ENCODE results near the gene CXCL6. TPM values are rescaled to one million over a fixed set of nuclear protein-coding genes. Genes with fewer than 3 reads are reported as not detected.

Gene CXCL6
- total RNA-seq: not detected

GRCh38 chr4:73836373-73837279, at the start of gene CXCL6:
CXCL6 (plus strand) TSS chr4:73836678; CDS start chr4:73836751, 73 bp downstream.
- peaks cover 0 to 2% of the 10 kb centered on the region in 2 donors for H3K4me1 ChIP-seq
- no peaks in the 10 kb centered on the region for H3K36me3 ChIP-seq
- no peak for TF ChIP-seq CTCF (IDR thresholded peaks at IDR 0.05)
- intact Hi-C loops (cut with DNase I): no loop called here
- DNase-seq (ENCODE audit: low spot score in 2 of 2): no peak
- no peaks in the 10 kb centered on the region for H3K27me3 ChIP-seq
- no peak within 1 kb of the TSS for H3K27ac ChIP-seq
- peak within 1 kb of the TSS; percentile 39 to 49 for H3K4me3 ChIP-seq
- H3K9me3 ChIP-seq: no peaks in the 10 kb centered on the region

DNA sequence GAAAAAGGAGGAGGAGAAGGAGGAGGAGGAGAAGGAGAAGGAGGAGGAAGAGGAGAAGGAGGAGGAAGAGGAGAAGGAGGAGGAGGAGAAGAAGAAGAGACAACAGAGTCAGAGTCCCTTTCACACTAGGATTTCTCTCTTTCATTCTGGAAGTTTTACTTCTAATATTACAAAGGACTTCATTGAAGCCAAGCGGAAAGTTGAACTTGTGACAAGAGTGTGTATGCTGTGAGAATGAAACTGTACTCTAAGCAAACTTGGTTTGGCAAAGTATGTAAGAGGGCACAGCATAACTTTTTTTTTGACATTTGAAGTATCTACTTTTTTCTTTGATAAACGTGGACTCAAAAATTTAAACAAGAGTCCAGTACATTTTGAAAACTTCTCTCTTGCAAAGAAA, 48.1 kb upstream of the CXCL6 start:
- intact Hi-C loops (cut with DNase I): no loop called here

DNA sequence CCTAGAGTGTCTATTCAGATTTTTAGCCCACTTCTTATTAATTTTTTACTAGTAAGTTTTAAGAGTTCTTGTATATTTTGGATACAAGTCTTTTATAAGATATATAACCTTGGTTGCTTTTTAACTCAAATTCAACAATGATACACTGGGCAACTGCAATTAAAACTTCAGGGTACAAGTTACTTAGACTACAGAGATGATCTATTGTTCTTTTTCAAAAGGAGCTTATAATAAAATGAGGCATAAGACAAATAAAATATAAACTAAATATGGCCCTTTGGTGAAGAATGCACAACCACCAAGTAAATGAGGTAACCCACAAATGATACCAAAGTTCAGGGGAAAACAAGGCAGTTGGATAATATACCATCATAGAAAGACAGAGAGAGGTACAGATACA, 37.6 kb upstream of the CXCL6 start:
- no peaks in the 10 kb centered on the region for H3K36me3 ChIP-seq
- no peaks in the 10 kb centered on the region for H3K4me1 ChIP-seq
- no peak overlapping the region for H3K27ac ChIP-seq
- DNase-seq (ENCODE audit: low spot score in 2 of 2): no peak
- TF ChIP-seq CTCF (IDR thresholded peaks at IDR 0.05): no peak
- H3K9me3 ChIP-seq: peaks cover 0 to 4% of the 10 kb centered on the region in 2 donors
- no peaks in the 10 kb centered on the region for H3K27me3 ChIP-seq
- no peak overlapping the region for H3K4me3 ChIP-seq
- intact Hi-C loops (cut with DNase I): no loop called here

More for the DNA sequence above, 48.1 kb upstream of the CXCL6 start:
- no peaks in the 10 kb centered on the region for H3K4me1 ChIP-seq
- DNase-seq (ENCODE audit: low spot score in 2 of 2): no peak
- H3K9me3 ChIP-seq: peaks cover 0 to 11% of the 10 kb centered on the region in 2 donors
- no peak overlapping the region for H3K27ac ChIP-seq
- H3K4me3 ChIP-seq: no peak overlapping the region
- no peak for TF ChIP-seq CTCF (IDR thresholded peaks at IDR 0.05)
- H3K27me3 ChIP-seq: no peaks in the 10 kb centered on the region
- H3K36me3 ChIP-seq: no peaks in the 10 kb centered on the region

DNA sequence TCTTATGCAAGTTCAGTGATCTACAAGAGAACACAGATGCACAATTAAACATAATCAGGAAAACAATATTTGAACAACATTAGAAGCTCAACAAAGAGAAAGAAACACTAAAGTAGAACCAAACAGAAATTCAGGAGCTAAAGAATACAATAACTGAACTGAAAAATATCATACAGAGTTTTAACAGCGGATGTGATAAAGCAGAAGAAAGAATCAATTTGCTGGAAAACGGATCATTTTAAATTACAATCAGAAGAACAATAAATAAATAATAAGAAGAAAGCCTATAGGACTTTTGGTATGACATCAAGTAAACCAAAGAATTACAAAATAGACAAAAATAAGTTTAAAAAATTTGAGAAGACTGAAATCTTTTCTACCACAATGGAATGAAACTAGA, 36.3 kb upstream of the CXCL6 start:
- no peak for DNase-seq (ENCODE audit: low spot score in 2 of 2)
- intact Hi-C loops (cut with DNase I): no loop called here
- TF ChIP-seq CTCF (IDR thresholded peaks at IDR 0.05): no peak

DNA sequence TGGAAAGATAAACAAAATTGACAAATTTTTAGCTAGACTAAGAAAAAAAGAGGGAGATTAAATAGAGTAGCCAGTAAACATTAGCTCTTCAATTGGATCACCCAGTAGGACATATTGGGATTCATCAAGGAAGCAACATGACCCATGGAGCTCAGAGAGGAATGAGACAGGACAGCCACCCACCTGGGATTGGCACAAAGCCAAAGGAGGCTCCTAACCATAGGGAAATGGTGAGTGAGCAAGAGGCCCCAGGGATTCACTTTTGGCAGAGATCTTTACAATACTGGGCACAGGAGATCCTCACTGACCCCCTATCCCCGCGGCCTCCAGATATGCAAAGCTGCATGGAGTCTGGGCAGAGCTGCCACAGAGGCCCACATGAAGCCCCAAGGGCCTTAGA, 34.8 kb upstream of the CXCL6 start:
- Histone ChIP-seq H3K36me3 (no peaks in the 10 kb centered on the region), H3K27me3 (no peaks in the 10 kb centered on the region), H3K4me1 (no peaks in the 10 kb centered on the region), H3K27ac (no peak overlapping the region), H3K9me3 (no peaks in the 10 kb centered on the region), H3K4me3 (no peak overlapping the region)
- TF ChIP-seq CTCF (IDR thresholded peaks at IDR 0.05): no peak
- intact Hi-C loops (cut with DNase I): no loop called here
- no peak for DNase-seq (ENCODE audit: low spot score in 2 of 2)

More for the DNA sequence above, 36.3 kb upstream of the CXCL6 start:
- Histone ChIP-seq H3K9me3 (peaks cover 0 to 2% of the 10 kb centered on the region in 2 donors), H3K36me3 (no peaks in the 10 kb centered on the region), H3K27me3 (no peaks in the 10 kb centered on the region), H3K4me3 (no peak overlapping the region), H3K4me1 (no peaks in the 10 kb centered on the region), H3K27ac (no peak overlapping the region)

Data from ascending aorta (tissue), 2 donors.